Memory B cell (primary cell): Measurements from ENCODE around the gene KRTAP6-2.

ENCODE experiments used
- ATAC-seq: fragments of 150-1000 bp; cut with Tn5 transposase; 2 replicates; pipeline ENCODE4 v1.10.0; 2021; ENCODE audit warnings: low read depth, mild to moderate bottlenecking, moderate library complexity
- DNase-seq, 2 donors: peaks; one replicate each; pipeline ENCODE4 v3.0.0; 2022; ENCODE audit warnings: low spot score in 2 of 2
- H3K27ac Mint-ChIP-seq: one replicate; pipeline ENCODE4 v1.8.0; 2022; ENCODE audit warnings: mild to moderate bottlenecking, moderate library complexity, mixed read lengths
- H3K27me3 Mint-ChIP-seq: one replicate; pipeline ENCODE4 v1.8.0; 2022; ENCODE audit warnings: mixed read lengths
- H3K36me3 Mint-ChIP-seq: one replicate; pipeline ENCODE4 v1.8.0; 2022; ENCODE audit warnings: mild to moderate bottlenecking, mixed read lengths
- H3K4me1 Mint-ChIP-seq: one replicate; pipeline ENCODE4 v1.8.0; 2022; ENCODE audit warnings: mixed read lengths
- H3K4me3 Mint-ChIP-seq: one replicate; pipeline ENCODE4 v1.8.0; 2022; ENCODE audit warnings: mild to moderate bottlenecking, moderate library complexity, mixed read lengths
- H3K9me3 Mint-ChIP-seq: one replicate; pipeline ENCODE4 v1.8.0; 2022; ENCODE audit warnings: mixed read lengths

Gene KRTAP6-2, protein sequence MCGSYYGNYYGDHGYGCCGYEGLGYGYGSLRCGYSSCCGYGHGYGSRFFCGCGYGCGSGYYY

GRCh38 chr21:30598802-30599201, at the start of gene KRTAP6-2:
Gene KRTAP6-2 (minus strand): TSS chr21:30598902. CDS start chr21:30598874, 28 bp downstream.
- Mint-ChIP-seq H3K27ac (no peak within 1 kb of the TSS), H3K4me1 (no peaks in the 10 kb centered on the region), H3K27me3 (no peaks in the 10 kb centered on the region), H3K4me3 (no peak within 1 kb of the TSS), H3K9me3 (peaks cover 2% of the 10 kb centered on the region), H3K36me3 (no peaks in the 10 kb centered on the region)
- ATAC-seq = no peak
- DNase-seq = no peak

- H3K9me3 Mint-ChIP-seq = peaks cover 12% of the 10 kb centered on the region
- no peak overlapping the region for H3K4me3 Mint-ChIP-seq
- H3K4me1 Mint-ChIP-seq = no peaks in the 10 kb centered on the region
- H3K36me3 Mint-ChIP-seq = no peaks in the 10 kb centered on the region
- DNase-seq (no peak), ATAC-seq (no peak)
- no peaks in the 10 kb centered on the region for H3K27me3 Mint-ChIP-seq
- H3K27ac Mint-ChIP-seq = no peak overlapping the region
Observed at GRCh38 chr21:30646904-30647414, 48.3 kb upstream of the KRTAP6-2 start.

- DNase-seq (no peak), ATAC-seq (no peak)
- Mint-ChIP-seq H3K4me3 (no peak within 1 kb of the TSS), H3K4me1 (no peaks in the 10 kb centered on the region), H3K27me3 (no peaks in the 10 kb centered on the region), H3K9me3 (peaks cover 10% of the 10 kb centered on the region), H3K36me3 (no peaks in the 10 kb centered on the region), H3K27ac (no peak within 1 kb of the TSS)
Observed at GRCh38 chr21:30642564-30642963, 43.9 kb upstream of the KRTAP6-2 start, which contains the start of gene KRTAP20-3. Gene KRTAP20-3 (plus strand): TSS chr21:30642864.

DNA sequence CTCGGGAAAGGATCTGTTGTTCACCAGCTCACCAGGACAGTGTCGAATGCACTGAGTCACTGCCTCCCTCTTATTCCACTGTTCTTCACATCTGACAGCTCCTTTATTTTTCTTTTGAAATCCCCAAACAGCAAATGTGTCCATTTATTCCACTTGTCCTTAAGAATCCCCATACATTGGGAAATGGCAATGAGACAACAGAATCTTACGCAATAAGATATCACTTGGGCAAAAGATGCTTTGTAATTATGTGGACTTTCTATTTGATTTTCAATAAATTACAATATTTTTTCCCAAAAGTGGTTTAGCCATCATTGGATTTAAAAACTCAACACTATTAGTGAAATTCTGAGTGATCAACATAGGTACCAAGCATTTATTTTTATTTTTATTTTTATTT, 40.0 kb upstream of the KRTAP6-2 start:
- ATAC-seq (no peak), DNase-seq (no peak)
- Mint-ChIP-seq H3K4me3 (no peak overlapping the region), H3K4me1 (no peaks in the 10 kb centered on the region), H3K36me3 (no peaks in the 10 kb centered on the region), H3K27me3 (no peaks in the 10 kb centered on the region), H3K9me3 (peaks cover 3% of the 10 kb centered on the region), H3K27ac (no peak overlapping the region)

DNA sequence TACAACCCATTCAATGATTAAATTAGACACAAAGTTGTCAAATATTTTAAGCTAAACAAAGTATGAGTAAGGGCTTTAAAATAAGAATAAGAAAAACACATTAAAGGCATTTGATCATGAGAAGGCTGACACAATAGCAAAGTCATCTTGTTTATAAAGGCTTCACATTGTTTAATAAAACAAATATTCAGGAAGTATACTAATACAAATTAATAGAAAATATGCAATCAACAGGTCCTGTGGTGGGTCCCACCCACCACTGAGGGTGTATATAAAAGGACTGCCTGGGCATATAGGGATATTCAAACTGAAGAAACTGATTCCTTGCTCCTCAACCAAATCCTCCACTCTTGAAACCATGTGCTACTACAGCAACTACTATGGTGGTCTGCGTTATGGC, 36.2 kb upstream of the KRTAP6-2 start, which contains the start of gene KRTAP20-2:
TSS of gene KRTAP20-2 (plus strand) at position 301 of the 400 bp plus-strand sequence. CDS start at position 359, 58 bp downstream.
- DNase-seq (no peak), ATAC-seq (no peak)
- H3K36me3 Mint-ChIP-seq = no peaks in the 10 kb centered on the region
- peaks cover 1% of the 10 kb centered on the region for H3K9me3 Mint-ChIP-seq
- H3K4me3 Mint-ChIP-seq = no peak within 1 kb of the TSS
- no peaks in the 10 kb centered on the region for H3K27me3 Mint-ChIP-seq
- no peak within 1 kb of the TSS for H3K27ac Mint-ChIP-seq
- H3K4me1 Mint-ChIP-seq = no peaks in the 10 kb centered on the region

DNA sequence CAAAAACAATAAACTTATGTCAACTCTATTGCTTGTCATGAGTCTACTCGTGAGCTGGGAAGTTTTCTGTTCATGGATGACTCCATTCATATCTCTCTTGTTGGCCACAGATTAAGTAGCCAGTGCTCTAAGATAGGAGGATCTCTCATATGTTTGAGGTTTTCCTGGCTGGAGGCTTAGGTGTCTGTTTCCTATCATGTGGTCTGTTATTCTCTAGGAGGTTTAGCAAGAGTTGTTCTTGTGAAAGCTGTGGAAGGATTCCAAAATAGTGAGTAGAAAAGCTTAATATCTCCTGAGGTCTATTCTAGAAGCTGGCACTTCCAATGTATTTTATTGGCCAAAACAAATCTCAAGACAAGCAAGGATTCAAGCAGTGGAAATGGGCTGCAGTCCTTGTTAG, 30.5 kb upstream of the KRTAP6-2 start:
- H3K4me1 Mint-ChIP-seq = no peaks in the 10 kb centered on the region
- no peaks in the 10 kb centered on the region for H3K27me3 Mint-ChIP-seq
- no peak overlapping the region for H3K27ac Mint-ChIP-seq
- no peak overlapping the region for H3K4me3 Mint-ChIP-seq
- H3K9me3 Mint-ChIP-seq = peaks cover 3% of the 10 kb centered on the region
- ATAC-seq = no peak
- no peak for DNase-seq
- H3K36me3 Mint-ChIP-seq = no peaks in the 10 kb centered on the region

DNA sequence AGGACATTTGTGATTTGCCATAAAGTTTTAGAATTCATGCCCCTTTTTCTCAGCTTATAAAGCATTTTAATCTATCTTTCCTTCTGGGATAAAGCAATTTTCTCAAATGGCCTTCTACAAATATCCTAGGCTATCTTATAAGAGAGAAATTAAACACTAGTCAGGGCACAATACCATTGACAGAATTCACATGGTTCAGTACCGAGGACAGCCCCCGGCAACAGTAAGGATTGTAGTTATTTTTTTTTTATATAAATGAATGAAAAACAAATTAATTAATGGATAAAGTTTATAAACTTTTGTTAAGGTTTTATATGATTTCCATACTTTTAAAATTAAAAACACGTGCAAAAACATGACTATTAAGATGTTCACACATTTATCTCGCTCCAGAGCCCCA, 29.4 kb upstream of the KRTAP6-2 start:
- Mint-ChIP-seq H3K36me3 (no peaks in the 10 kb centered on the region), H3K9me3 (peaks cover 3% of the 10 kb centered on the region), H3K4me1 (no peaks in the 10 kb centered on the region), H3K27me3 (no peaks in the 10 kb centered on the region), H3K4me3 (no peak overlapping the region), H3K27ac (no peak overlapping the region)
- ATAC-seq = no peak
- no peak for DNase-seq

- Mint-ChIP-seq H3K4me1 (no peaks in the 10 kb centered on the region), H3K36me3 (no peaks in the 10 kb centered on the region), H3K9me3 (peaks cover 3% of the 10 kb centered on the region), H3K27me3 (no peaks in the 10 kb centered on the region), H3K4me3 (no peak overlapping the region), H3K27ac (no peak overlapping the region)
- ATAC-seq (no peak), DNase-seq (no peak)
Observed at GRCh38 chr21:30625449-30626165, 26.9 kb upstream of the KRTAP6-2 start.

GRCh38 chr21:30623362-30623761, 24.7 kb upstream of the KRTAP6-2 start:
- no peaks in the 10 kb centered on the region for H3K27me3 Mint-ChIP-seq
- no peak overlapping the region for H3K27ac Mint-ChIP-seq

DNA sequence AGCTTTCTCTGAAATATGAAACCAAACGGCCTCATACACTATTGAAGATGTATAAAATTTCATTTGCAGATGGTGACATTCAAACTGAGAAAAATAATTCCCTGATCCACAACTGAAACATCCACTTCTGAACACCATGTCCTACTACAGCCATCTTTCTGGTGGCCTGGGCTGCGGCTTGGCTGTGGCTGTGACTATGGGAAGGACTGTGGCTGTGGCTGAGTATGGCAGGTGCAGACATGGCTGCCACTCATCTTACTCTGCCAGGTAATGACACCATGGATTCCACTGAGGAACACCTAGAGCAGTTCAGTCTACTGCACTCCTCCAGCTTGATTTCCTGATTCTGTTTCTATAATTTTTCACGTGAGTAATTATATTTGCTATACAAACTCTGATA, 21.8 kb upstream of the KRTAP6-2 start, which contains the start of gene KRTAP20-4:
TSS of gene KRTAP20-4 (plus strand) at position 106 of the 400 bp plus-strand sequence.
- Mint-ChIP-seq H3K9me3 (peaks cover 2% of the 10 kb centered on the region), H3K36me3 (no peaks in the 10 kb centered on the region), H3K27me3 (no peaks in the 10 kb centered on the region), H3K27ac (no peak within 1 kb of the TSS), H3K4me3 (no peak within 1 kb of the TSS), H3K4me1 (no peaks in the 10 kb centered on the region)
- ATAC-seq (no peak), DNase-seq (no peak)

More at GRCh38 chr21:30623362-30623761, 24.7 kb upstream of the KRTAP6-2 start:
- Mint-ChIP-seq H3K4me1 (no peaks in the 10 kb centered on the region), H3K36me3 (no peaks in the 10 kb centered on the region), H3K9me3 (peaks cover 3% of the 10 kb centered on the region), H3K4me3 (no peak overlapping the region)
- DNase-seq (no peak), ATAC-seq (no peak)

DNA sequence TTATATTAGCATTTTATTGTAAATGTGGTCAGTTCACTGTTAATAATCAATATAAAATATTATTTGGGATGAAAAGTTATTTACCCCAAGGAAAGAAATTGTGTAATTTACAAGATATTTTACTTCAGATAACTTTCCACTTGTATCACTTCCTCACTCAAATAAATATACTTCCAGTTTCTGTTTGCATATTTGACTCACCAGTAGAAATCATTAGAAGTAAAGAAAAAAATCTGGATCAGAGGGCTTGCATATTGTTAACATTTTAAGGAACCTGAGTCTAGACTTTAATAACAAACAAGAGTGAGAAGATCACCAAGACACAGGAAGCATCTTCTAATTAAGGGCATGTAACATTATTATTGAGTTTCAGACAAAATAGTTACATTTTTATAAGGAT, 21.4 kb upstream of the KRTAP6-2 start:
- ATAC-seq (no peak), DNase-seq (no peak)
- peaks cover 2% of the 10 kb centered on the region for H3K9me3 Mint-ChIP-seq
- no peaks in the 10 kb centered on the region for H3K36me3 Mint-ChIP-seq
- no peaks in the 10 kb centered on the region for H3K4me1 Mint-ChIP-seq
- H3K27me3 Mint-ChIP-seq = no peaks in the 10 kb centered on the region
- no peak overlapping the region for H3K27ac Mint-ChIP-seq
- no peak overlapping the region for H3K4me3 Mint-ChIP-seq

DNA sequence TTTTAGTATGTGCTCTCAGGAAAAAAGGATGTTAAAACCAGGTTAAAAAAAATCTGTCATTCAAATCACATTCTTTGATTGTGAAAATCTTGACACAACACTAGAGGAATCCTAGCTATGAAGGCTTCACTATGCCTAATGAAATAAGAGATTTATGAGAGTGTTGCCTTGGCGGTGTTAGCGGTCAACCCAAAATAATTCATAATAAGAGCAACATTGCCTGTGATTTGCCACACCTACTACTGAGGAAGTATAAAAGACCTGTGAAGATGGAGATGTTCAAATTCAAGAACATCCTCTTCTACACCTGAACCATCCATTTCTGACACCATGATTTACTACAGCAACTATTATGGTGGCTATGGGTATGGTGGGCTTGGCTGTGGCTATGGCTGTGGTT, 17.4 kb upstream of the KRTAP6-2 start, which contains the start of gene KRTAP20-1:
TSS of gene KRTAP20-1 (plus strand) at position 301 of the 400 bp plus-strand sequence. CDS start at position 331, 30 bp downstream.
- no peak within 1 kb of the TSS for H3K4me3 Mint-ChIP-seq
- no peaks in the 10 kb centered on the region for H3K4me1 Mint-ChIP-seq
- ATAC-seq (no peak), DNase-seq (no peak)
- H3K27me3 Mint-ChIP-seq = no peaks in the 10 kb centered on the region
- H3K9me3 Mint-ChIP-seq = peaks cover 2% of the 10 kb centered on the region
- no peaks in the 10 kb centered on the region for H3K36me3 Mint-ChIP-seq
- no peak within 1 kb of the TSS for H3K27ac Mint-ChIP-seq

DNA sequence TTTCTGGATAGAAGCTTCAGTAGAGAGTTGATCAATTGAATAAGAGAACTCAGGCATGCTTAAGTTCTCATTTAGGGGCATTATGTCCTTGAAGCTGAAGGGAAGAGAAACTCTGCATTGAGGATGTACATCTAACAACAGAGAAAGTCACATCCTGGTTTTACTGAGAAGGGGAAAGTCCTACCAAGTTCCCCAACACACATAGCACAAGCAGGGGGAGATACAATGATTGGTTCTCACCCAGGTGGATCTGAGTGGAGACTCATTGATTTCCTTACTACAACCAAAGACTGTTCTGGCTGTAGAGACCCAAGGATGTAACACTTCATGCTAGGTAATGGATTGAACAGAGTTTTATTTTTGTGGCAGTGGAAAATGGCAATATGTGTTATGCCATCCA, 16.5 kb upstream of the KRTAP6-2 start:
- Mint-ChIP-seq H3K27ac (no peak overlapping the region), H3K9me3 (peaks cover 4% of the 10 kb centered on the region), H3K4me3 (no peak overlapping the region), H3K27me3 (no peaks in the 10 kb centered on the region), H3K36me3 (no peaks in the 10 kb centered on the region), H3K4me1 (no peaks in the 10 kb centered on the region)
- no peak for ATAC-seq
- DNase-seq = no peak

DNA sequence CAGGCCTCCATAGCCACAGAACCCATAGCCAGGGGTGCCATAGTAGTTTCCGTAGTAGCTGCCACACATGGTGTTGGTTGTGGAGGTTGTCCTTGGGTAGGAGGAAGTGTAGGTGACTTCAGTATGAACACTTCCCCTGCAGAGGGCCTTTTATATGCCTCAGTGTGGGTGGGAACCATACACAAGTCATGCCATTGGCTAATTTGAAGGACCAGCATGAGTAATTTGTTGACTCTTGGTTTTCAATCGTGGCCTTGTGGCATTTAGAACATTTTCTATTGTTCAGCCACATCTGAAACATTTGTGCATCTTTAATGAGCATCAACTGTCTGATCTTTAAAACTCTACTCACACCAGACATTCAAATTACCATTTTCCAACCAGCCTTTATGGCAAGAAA, 15.1 kb upstream of the KRTAP6-2 start, which contains the start of gene KRTAP6-1:
TSS of gene KRTAP6-1 (minus strand) at position 95 of the 400 bp plus-strand sequence. CDS start at position 69, 26 bp downstream.
- no peak within 1 kb of the TSS for H3K4me3 Mint-ChIP-seq
- DNase-seq (no peak), ATAC-seq (no peak)
- H3K4me1 Mint-ChIP-seq = no peaks in the 10 kb centered on the region
- peaks cover 4% of the 10 kb centered on the region for H3K9me3 Mint-ChIP-seq
- no peaks in the 10 kb centered on the region for H3K27me3 Mint-ChIP-seq
- H3K27ac Mint-ChIP-seq = no peak within 1 kb of the TSS
- no peaks in the 10 kb centered on the region for H3K36me3 Mint-ChIP-seq
